SJCRH30 (cell line): Measurements from ENCODE around the gene GJA5. TPM values are rescaled to one million over a fixed set of nuclear protein-coding genes. Genes with fewer than 3 reads are reported as not detected.
A peak's percentile ranks its signal among the peaks of the same experiment; 100 is the strongest.

Experiments
- DNase-seq, 2 experiments: peaks; one replicate each; pipeline ENCODE4 v3.0.0-alpha.2; 2015 to 2020
- H3K27ac ChIP-seq: fragments of 250-450 bp; sonication (Bioruptor Pico); 2 replicates; pipeline ENCODE4 v1.5.1; 2020; ENCODE audit warnings: mild to moderate bottlenecking, moderate library complexity
- H3K27me3 ChIP-seq: fragments of 250-450 bp; sonication (Bioruptor Pico); 2 replicates; pipeline ENCODE4 v1.5.1; 2020; ENCODE audit warnings: mild to moderate bottlenecking, moderate library complexity
- H3K36me3 ChIP-seq: fragments of 250-450 bp; sonication (Bioruptor Pico); 2 replicates; pipeline ENCODE4 v1.5.1; 2020; ENCODE audit warnings: mild to moderate bottlenecking, moderate library complexity
- H3K4me1 ChIP-seq: fragments of 250-450 bp; sonication (Bioruptor Pico); 2 replicates; pipeline ENCODE4 v1.5.1; 2020; ENCODE audit warnings: mild to moderate bottlenecking, moderate library complexity
- H3K4me3 ChIP-seq: fragments of 250-450 bp; sonication (Bioruptor Pico); 2 replicates; pipeline ENCODE4 v1.5.1; 2020; ENCODE audit warnings: mild to moderate bottlenecking, moderate library complexity
- H3K9me3 ChIP-seq: fragments of 250-450 bp; sonication (Bioruptor Pico); replicated peaks from 2 replicates; pipeline ENCODE4 v1.5.1; 2020; ENCODE audit warnings: mild to moderate bottlenecking, moderate library complexity
- total RNA-seq: library from RNA; depleted of rRNA; stranded (reverse); fragments of >200 nt; shearing (Covaris generic); gene quantifications from 2 replicates; pipeline ENCODE4 v1.2.3, GENCODE V29; 2014

Gene GJA5
- total RNA-seq, 1 experiment from 2014 or later = not detected

DNA sequence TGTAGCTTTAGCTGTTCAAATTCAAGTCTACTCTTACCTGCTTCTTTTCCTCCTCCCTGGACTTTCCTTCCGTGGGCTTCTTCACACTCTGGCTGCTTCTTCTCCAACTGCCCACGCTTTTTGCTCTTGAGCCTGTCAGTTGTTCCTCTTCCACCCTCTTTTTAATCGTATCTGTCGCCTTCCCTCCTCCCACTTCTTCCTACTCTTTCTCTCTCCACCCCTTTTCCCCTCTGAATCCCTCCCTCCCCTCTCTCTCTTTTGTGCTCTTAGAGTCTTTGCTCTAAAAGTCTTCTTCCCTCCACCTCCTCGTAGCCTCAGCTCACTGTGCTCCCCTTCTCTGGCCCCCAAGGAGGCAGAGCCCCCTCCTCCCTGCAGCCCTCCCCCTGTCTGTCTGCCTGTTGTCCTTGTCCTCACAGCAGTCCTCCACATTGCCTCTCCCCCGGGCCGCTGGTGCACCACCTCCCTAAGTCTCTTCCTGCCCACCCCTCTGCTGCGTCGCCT lies 12.9 kb upstream of the GJA5 start:
- no peak for DNase-seq
- Histone ChIP-seq H3K36me3 (no peaks in the 10 kb centered on the region), H3K27me3 (no peaks in the 10 kb centered on the region), H3K4me1 (no peaks in the 10 kb centered on the region), H3K9me3 (no peaks in the 10 kb centered on the region), H3K27ac (no peak overlapping the region), H3K4me3 (no peak overlapping the region)

DNA sequence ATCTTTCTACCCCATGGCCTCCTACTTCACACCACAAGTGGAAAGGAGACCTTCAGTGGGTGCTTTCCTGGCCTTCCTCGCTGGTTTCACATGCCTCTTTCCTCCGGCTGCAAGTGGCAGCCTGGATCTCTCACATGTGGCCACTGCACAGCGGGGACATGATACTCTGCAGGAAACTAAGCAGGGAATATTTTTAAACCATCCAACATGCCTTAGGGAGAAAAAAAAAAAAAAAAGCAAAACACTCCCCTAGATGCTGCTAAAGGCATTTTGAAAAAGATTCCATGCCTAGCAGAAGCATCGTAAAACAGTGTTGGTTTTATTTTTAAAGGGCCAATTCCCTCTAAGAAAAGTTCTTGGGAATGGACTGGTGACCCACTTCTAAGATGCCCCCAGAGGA lies 12.2 kb upstream of the GJA5 start:
- Histone ChIP-seq H3K4me1 (no peaks in the 10 kb centered on the region), H3K4me3 (no peak overlapping the region), H3K9me3 (no peaks in the 10 kb centered on the region), H3K27ac (no peak overlapping the region), H3K27me3 (no peaks in the 10 kb centered on the region), H3K36me3 (no peaks in the 10 kb centered on the region)
- no peak for DNase-seq

DNA sequence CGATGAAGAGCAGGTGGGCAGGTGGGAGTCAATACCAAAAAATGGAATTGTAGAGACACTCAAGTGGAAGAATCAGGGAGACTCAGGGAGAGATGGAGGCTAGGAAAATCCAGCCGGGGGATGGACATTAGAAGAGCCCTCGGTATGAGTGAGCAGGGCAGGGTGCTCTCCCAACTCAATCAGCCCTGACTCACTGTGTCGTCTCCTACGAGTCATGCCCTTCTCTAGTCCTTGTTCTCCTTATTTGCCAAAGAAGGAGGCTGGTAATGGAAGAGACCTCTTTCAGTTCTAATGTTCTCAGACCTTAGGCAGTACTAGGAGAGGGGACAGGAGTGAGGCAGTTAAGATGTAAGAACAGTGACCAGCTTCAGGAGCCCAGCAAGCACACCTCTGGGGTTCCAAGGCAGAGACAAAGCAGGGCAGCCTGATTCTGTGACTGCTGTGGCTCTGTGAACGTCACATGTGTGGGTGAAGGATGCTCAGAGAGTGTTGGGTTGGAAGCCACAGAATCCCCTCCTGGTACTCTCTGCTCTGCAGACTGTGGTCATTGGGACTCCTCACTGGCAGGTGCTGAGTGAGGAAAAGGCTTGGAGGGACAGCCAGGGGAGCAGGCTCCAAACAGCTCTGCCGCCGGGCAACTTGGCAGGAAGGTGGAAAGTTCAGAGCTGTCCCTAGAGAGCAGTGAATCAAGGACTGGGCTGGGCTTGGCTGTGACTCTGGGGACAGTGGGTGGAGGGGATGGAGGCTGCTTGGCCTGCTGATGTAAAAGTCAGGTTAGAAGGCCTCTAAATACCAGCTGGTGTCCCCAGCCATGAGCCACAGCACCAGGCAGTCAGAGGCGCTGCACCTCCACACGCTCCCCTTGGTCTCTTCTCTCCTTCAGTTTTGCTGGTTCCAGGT lies 11.1 kb upstream of the GJA5 start:
- H3K4me1 ChIP-seq = no peaks in the 10 kb centered on the region
- no peaks in the 10 kb centered on the region for H3K9me3 ChIP-seq
- H3K27me3 ChIP-seq = no peaks in the 10 kb centered on the region
- DNase-seq = no peak
- H3K36me3 ChIP-seq = no peaks in the 10 kb centered on the region
- H3K27ac ChIP-seq = no peak overlapping the region
- H3K4me3 ChIP-seq = no peak overlapping the region

DNA sequence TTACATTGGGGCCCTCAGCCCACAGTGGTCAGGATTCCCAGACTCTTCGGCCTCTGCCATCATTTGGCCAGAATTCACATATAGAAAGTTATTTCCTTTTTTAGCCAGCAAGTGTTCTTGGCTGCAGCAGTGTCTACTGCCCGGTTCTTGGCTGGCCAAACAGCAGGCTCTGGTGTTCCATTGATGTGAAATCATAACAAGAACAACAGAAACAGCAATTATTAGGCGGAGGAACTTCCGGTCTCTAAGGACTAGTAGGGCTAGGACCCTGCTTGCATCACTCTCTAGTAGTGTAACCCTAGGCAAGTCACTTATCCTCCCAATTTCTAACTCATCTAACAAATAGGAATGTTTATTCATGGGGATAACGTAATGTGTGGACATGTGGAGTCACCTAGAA lies 8.7 kb upstream of the GJA5 start:
- no peak for DNase-seq
- no peaks in the 10 kb centered on the region for H3K27me3 ChIP-seq
- no peak overlapping the region for H3K27ac ChIP-seq
- no peaks in the 10 kb centered on the region for H3K36me3 ChIP-seq
- H3K9me3 ChIP-seq = no peaks in the 10 kb centered on the region
- H3K4me1 ChIP-seq = no peaks in the 10 kb centered on the region
- no peak overlapping the region for H3K4me3 ChIP-seq

DNA sequence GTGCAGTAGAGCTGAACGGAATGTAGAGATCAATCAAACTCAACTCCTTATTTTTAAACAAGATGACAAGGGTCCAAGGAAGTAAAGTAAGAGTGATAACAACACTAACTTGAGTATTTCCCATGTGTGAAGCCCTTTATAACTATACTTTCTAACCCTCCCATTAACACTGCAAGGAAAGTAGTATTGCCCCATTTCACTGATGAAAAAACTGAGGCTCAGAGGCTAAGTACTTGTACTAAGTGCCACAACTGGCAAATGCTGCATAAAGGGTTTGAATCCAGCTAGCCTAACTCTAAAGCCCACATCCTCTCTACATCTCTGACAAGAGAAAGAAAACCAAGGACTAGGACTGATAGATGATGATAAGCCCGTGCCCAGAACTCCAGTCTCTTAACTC lies 8.2 kb upstream of the GJA5 start:
- no peaks in the 10 kb centered on the region for H3K9me3 ChIP-seq
- H3K27me3 ChIP-seq = no peaks in the 10 kb centered on the region
- H3K27ac ChIP-seq = no peak overlapping the region
- no peak overlapping the region for H3K4me3 ChIP-seq
- no peaks in the 10 kb centered on the region for H3K4me1 ChIP-seq
- no peaks in the 10 kb centered on the region for H3K36me3 ChIP-seq
- DNase-seq = no peak

DNA sequence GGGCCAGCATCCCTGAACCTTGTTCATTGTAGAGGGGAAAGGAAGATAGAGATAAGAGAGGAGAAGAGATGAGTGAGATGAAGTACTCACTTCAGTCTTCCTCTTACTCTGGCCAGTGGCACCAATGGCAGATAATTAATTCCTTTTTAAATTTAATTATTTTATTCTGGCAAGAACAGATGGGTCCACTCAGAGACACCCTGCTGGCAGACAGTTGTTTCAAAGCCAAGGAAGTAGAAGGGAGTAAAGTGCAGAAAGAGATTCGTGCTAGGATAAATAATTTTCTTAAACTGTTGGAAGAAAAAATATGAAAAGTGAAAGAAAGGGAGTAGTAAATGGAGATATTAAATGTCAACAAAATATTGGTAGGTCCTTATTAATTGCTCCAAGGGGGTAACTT lies 7.7 kb upstream of the GJA5 start:
- DNase-seq = no peak
- H3K4me1 ChIP-seq = no peaks in the 10 kb centered on the region
- H3K27ac ChIP-seq = no peak overlapping the region
- no peaks in the 10 kb centered on the region for H3K27me3 ChIP-seq
- no peaks in the 10 kb centered on the region for H3K9me3 ChIP-seq
- H3K4me3 ChIP-seq = no peak overlapping the region
- H3K36me3 ChIP-seq = no peaks in the 10 kb centered on the region

DNA sequence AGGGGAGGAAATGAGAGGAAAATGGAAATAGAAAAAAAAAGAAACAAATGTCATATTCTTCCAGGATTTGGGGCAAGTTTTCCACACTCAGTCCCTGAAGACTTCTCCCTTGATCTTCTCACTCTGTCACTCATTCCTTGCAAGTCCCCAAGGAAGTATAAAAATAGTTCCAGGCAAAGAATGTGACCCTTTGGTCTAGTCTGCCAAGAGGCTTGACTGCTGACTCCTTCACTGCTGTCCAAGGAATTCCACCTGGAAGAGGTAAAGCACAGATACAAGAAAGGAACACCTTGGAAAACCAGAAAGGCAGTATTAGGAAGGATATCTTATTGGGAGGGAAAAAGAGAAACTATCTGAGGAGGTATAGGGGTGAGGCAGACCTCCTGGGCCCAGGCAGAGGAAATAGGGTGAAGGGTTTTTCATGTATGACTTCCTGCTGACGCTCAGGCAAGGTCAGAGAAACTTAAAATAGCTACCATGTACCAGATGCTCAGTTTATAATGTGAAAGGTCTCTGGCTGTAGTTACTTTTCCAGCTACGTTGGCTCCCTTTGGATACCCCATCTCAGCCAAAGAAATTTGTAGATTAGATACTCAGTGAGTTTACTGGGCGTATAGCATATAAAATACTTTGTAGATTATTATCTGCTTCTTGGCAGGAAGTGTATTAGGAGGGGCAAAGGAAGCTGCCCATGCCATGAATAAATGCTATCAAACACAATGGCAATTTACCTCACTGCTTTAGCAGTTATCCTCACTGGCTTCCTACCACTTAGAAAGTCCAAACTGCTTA lies 2.0 kb upstream of the GJA5 start:
- Histone ChIP-seq H3K9me3 (no peaks in the 10 kb centered on the region), H3K27ac (no peak overlapping the region), H3K4me3 (no peak overlapping the region), H3K36me3 (no peaks in the 10 kb centered on the region), H3K27me3 (no peaks in the 10 kb centered on the region), H3K4me1 (no peaks in the 10 kb centered on the region)
- DNase-seq = no peak

DNA sequence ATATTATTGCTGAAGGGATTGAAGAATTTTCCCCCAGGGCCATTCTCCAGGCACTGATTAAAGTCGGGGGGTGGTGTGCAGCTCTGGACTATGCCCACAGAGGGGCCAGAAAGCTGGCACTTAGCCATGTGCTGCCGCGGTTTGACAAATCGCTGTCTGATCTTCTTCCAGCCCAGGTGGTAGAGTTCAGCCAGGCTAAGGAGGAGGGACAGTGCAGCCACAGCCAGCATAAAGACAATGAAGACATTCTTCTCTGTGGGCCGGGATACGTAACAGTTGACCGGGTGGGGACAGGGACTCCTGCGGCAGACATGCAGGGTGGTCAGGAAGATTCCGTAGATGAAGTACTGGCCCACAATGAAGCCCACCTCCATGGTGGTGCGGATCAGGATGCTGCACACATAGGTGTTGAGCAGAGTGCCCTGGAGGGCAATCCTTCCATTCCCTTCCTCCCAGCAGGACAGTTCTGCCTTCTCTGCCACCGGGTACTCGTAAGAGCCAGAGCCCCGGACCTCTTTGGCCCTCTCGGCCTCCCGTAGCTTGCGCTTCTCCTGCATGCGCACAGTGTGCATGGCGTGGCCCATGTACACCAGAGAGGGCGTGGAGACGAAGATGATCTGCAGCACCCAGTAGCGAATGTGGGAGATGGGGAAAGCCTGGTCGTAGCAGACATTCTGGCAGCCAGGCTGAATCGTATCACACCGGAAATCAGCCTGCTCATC lies 1.9 kb downstream of the GJA5 start:
- no peaks in the 10 kb centered on the region for H3K27me3 ChIP-seq
- no peaks in the 10 kb centered on the region for H3K9me3 ChIP-seq
- no peak overlapping the region for H3K4me3 ChIP-seq
- H3K27ac ChIP-seq = no peak overlapping the region
- DNase-seq = no peak
- H3K4me1 ChIP-seq = no peaks in the 10 kb centered on the region
- no peaks in the 10 kb centered on the region for H3K36me3 ChIP-seq

DNA sequence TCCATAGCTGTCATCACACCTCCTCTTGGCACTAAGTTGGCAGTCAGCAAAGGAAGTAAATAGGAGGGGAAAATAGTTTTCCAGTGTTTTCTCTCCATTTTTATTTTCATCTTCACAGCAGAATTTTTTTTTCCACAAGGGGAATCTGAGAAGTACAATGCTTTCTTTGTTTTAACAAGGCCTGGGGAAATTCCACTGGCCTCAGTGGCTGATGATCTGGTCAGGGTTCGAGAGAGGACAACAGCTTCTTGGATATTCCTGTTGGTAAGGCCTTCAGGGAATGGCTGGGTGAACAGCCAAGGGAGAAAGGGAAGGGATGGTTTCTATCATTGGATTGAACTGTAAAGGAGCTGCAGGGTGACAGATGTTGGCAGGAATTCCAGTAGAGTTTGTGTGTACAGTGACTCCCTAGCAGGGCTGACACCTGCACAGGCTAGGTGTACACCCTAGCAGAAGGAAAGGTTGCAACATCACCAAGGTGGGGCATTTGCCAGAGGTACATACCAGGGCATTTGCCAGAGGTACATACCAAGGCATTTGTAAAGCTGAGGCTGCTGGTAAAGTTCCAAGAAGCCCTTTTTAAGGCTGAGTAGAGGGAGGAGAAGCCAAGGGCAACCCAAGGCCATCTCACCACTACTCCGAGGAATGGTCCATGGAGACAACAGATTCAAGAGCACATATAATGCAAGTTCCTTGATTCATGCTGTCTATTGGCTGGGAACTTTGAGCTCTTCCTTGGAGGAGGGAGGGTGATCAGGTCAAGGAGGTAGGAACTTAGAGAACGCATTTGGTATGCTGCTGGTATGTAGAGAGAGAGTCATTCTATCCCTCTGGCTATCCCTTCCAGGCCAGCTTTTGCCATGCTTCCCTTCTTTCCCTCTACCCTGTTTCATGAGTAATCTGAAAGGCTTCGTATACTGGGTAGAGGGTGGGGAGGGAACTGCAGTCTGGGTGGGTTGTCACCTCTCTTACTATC lies 3.1 kb downstream of the GJA5 start:
- Histone ChIP-seq H3K27me3 (no peaks in the 10 kb centered on the region), H3K36me3 (no peaks in the 10 kb centered on the region), H3K4me3 (no peak overlapping the region), H3K4me1 (no peaks in the 10 kb centered on the region), H3K9me3 (no peaks in the 10 kb centered on the region), H3K27ac (no peak overlapping the region)
- no peak for DNase-seq

DNA sequence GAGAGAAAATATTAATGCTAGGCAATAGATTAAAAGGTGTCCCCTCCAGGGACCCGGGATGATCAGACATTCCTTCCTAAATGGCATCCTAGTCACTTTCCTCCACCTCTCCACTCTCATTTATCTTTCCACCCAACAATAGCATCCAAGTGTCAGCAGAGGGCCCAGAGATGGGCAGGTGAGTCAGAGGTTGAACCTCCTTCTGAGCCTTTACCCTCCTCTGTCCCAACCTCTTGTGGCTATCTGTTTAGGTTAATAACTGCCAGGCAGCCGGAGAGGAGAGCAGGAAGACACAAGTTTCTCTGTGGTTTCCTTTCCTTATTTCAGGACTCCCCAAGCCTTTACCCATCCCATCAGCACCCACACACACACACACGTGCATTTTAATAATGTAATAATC lies 4.1 kb downstream of the GJA5 start:
- no peaks in the 10 kb centered on the region for H3K36me3 ChIP-seq
- no peaks in the 10 kb centered on the region for H3K9me3 ChIP-seq
- no peaks in the 10 kb centered on the region for H3K4me1 ChIP-seq
- no peaks in the 10 kb centered on the region for H3K27me3 ChIP-seq
- H3K4me3 ChIP-seq = no peak overlapping the region
- no peak overlapping the region for H3K27ac ChIP-seq
- DNase-seq = no peak

DNA sequence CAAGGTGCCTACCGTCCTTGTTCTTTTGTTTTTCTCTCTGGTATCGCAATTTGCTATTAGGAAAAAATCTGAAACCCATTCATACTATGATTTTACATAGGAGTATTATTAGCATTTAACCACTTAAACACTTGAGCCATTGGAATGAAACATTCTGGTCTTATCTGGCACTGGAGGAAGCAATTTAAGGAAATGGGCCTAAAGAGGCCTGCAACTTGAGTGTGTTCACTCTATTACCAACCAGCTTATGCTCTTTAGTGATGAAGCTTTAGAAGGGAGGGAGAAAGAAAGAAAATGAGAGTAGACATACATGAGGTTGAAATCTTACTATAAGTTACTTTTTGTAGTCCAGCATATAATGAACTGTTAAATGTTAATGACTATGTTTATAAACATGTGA lies 5.7 kb downstream of the GJA5 start:
- no peaks in the 10 kb centered on the region for H3K27me3 ChIP-seq
- H3K4me1 ChIP-seq = no peaks in the 10 kb centered on the region
- H3K4me3 ChIP-seq = no peak overlapping the region
- no peaks in the 10 kb centered on the region for H3K36me3 ChIP-seq
- no peaks in the 10 kb centered on the region for H3K9me3 ChIP-seq
- no peak for DNase-seq
- H3K27ac ChIP-seq = no peak overlapping the region

DNA sequence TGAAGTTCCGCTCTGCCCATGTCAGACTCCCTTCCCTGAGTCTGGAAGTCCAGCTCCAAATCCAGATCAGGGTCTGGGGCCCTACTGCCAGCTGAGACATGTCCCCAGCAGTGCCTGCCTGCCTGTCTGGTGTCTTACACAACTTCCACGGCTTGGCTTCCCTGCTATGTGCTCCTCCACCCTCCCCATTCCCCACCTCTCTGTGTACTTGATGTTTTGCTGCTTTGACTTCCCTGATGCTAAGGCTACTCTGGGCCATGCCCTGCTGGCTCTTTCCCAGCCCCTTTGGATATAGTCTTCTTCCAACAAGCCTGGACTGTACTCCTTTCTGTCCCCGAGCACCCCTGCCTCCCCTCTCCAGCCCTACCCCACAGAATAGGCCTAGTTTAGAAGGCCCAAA lies 7.3 kb downstream of the GJA5 start:
- Histone ChIP-seq H3K27ac (no peak overlapping the region), H3K4me3 (no peak overlapping the region), H3K4me1 (no peaks in the 10 kb centered on the region), H3K27me3 (no peaks in the 10 kb centered on the region), H3K9me3 (no peaks in the 10 kb centered on the region), H3K36me3 (no peaks in the 10 kb centered on the region)
- no peak for DNase-seq

DNA sequence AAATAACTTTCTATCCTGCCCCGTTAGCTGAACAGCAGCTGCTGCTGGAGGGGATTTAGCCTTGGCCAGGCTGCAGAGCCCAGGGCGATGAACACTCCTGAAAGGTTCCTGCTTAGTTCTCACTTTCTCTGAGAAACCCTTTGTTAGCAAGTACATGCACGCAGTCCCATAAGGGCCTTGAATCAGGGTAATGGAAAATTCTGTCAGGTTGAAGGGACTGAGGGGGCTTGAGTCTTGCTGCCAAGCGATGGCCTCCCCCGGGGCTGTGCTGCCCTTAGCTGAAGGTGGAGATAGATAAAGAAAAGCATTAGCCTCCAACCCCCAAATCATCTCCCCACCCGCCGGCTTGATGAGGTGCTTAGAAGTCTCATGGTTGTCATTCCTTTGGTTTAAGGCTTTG lies 7.9 kb downstream of the GJA5 start:
- Histone ChIP-seq H3K27ac (no peak overlapping the region), H3K4me3 (no peak overlapping the region), H3K4me1 (no peaks in the 10 kb centered on the region), H3K9me3 (no peaks in the 10 kb centered on the region), H3K27me3 (no peaks in the 10 kb centered on the region), H3K36me3 (no peaks in the 10 kb centered on the region)
- peak in 1 of 2 experiments; percentile 4 for DNase-seq

DNA sequence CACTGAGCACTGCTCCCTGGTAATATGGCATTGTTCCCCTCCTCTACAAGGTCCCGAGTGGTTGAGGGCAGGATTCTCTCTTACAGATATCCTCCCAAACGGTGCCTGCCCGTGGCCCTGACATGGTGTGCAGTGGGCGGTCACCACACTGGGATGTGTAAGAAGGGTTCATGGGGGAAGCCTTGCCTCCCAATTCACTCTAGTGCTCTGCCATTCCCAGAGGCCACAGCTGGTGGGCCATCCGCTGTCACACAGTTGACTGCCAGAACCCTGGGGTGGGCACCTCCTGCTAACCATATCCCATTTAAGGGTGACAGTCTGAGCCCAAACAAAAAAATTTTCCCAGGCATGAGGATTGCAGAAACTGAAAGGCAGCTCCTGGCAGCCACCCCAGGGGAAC lies 9.1 kb downstream of the GJA5 start:
- Histone ChIP-seq H3K27me3 (no peaks in the 10 kb centered on the region), H3K36me3 (no peaks in the 10 kb centered on the region)
- no peak for DNase-seq

More for the DNA sequence above, 9.1 kb downstream of the GJA5 start:
- H3K4me3 ChIP-seq = no peak overlapping the region
- H3K27ac ChIP-seq = no peak overlapping the region
- H3K9me3 ChIP-seq = no peaks in the 10 kb centered on the region
- no peaks in the 10 kb centered on the region for H3K4me1 ChIP-seq
